Cardiac fibroblast (primary cell): ENCODE data around the gene MAST2.

Source experiments
- DNase-seq, 2 donors: peaks; one replicate each; pipeline versions ENCODE4 v3.0.0 to v3.0.0-alpha.2; 2010; ENCODE audit warnings: low read depth in 2 of 2
- H3K4me3 ChIP-seq, 2 donors: replicated peaks in 1 of 2; 1 replicate in 1 of 2; 2 replicates in 1 of 2; pipeline ENCODE4 v1.5.1; 2011; ENCODE audit warnings: low read depth in 2 of 2, low read length in 2 of 2, mild to moderate bottlenecking in 2 of 2, moderate library complexity in 1 of 2
- CTCF ChIP-seq: IDR thresholded peaks from one replicate; pipeline ENCODE4 v1.5.1; 2011; ENCODE audit warnings: low read depth, mild to moderate bottlenecking, low read length, inconsistent platforms

MAST2 gene

GRCh38 chr1:46001081-46001785 is 197.8 kb downstream of the MAST2 start:
- DNase-seq, result no peak
- H3K4me3 ChIP-seq, result no peak overlapping the region
- no peak for TF ChIP-seq CTCF

- TF ChIP-seq CTCF, result no peak
- no peak overlapping the region for H3K4me3 ChIP-seq
- no peak for DNase-seq
Measured at GRCh38 chr1:46002551-46003150, 199.2 kb downstream of the MAST2 start.

- DNase-seq, result no peak
- TF ChIP-seq CTCF, result no peak
- no peak overlapping the region for H3K4me3 ChIP-seq
Measured at GRCh38 chr1:46003315-46003714, 199.9 kb downstream of the MAST2 start.

GRCh38 chr1:46004492-46004891 is 201.1 kb downstream of the MAST2 start:
- no peak for DNase-seq
- H3K4me3 ChIP-seq, result no peak overlapping the region
- TF ChIP-seq CTCF, result no peak

GRCh38 chr1:46005594-46005993 is 202.2 kb downstream of the MAST2 start:
- no peak for TF ChIP-seq CTCF
- no peak overlapping the region for H3K4me3 ChIP-seq
- DNase-seq, result no peak

- no peak overlapping the region for H3K4me3 ChIP-seq
- DNase-seq, result no peak
- TF ChIP-seq CTCF, result no peak
Measured at GRCh38 chr1:46008585-46008984, 205.2 kb downstream of the MAST2 start.
